H1 (cell line): ENCODE data around the gene AFF2. TPM values are rescaled to one million over a fixed set of nuclear protein-coding genes. Genes with fewer than 3 reads are reported as not detected.

ENCODE experiments used
- CTCF ChIA-PET: fragments of 300-600 bp; sonication (Branson Sonifier 250); formaldehyde crosslinking; loops from one replicate; lab custom pipeline; 2021; ENCODE audit not compliant: partially characterized antibody; lab: Charles Lee
- POLR2A ChIA-PET: fragments of 300-600 bp; sonication (Branson Sonifier 250); formaldehyde crosslinking; loops from one replicate; lab custom pipeline; 2021; ENCODE audit warnings: inconsistent platforms; ENCODE audit not compliant: partially characterized antibody; lab: Charles Lee
- DNase-seq, 2 experiments: peaks; one replicate each; pipeline versions ENCODE4 v3.0.0 to v3.0.0-alpha.2; 2010 to 2022; ENCODE audit warnings: low spot score in 2 of 2, low read depth in 1 of 2, mixed read lengths in 1 of 2
- FAIRE-seq: peaks from 2 replicates; lab custom pipeline; 2011; peaks lifted over from hg19 to GRCh38; lab: Jason Lieb, UNC
- H2AFZ ChIP-seq: 2 replicates; pipeline ENCODE4 v1.8.1; 2012; ENCODE audit warnings: low read length, inconsistent platforms
- H2AK5ac ChIP-seq: 2 replicates; pipeline ENCODE4 v1.6.1; 2013; ENCODE audit warnings: low read depth, low read length
- H2BK120ac ChIP-seq: replicated peaks from 2 replicates; pipeline ENCODE3; 2013; ENCODE audit warnings: low read depth, low read length, inconsistent platforms
- H2BK12ac ChIP-seq: 2 replicates; pipeline ENCODE4 v1.6.1; 2013; ENCODE audit warnings: low read depth, low read length
- H2BK15ac ChIP-seq: 2 replicates; pipeline ENCODE4 v1.6.1; 2013; ENCODE audit warnings: low read length
- H2BK20ac ChIP-seq: 2 replicates; pipeline ENCODE4 v1.6.1; 2013; ENCODE audit warnings: low read length
- H2BK5ac ChIP-seq: 2 replicates; pipeline ENCODE4 v1.6.1; 2013; ENCODE audit warnings: low read depth, low read length
- H3K14ac ChIP-seq: 2 replicates; pipeline ENCODE4 v1.6.1; 2013; ENCODE audit warnings: inconsistent platforms; ENCODE audit not compliant: insufficient read length
- H3K18ac ChIP-seq: 2 replicates; pipeline ENCODE4 v1.6.1; 2013; ENCODE audit warnings: low read length; ENCODE audit errors: extremely low read depth
- H3K23ac ChIP-seq: 2 replicates; pipeline ENCODE4 v1.6.1; 2013; ENCODE audit warnings: inconsistent platforms; ENCODE audit not compliant: insufficient read length
- H3K23me2 ChIP-seq: 2 replicates; pipeline ENCODE4 v1.6.1; 2013; ENCODE audit warnings: low read depth, low read length
- H3K27ac ChIP-seq: 2 replicates; pipeline ENCODE4 v1.6.1; 2011; ENCODE audit warnings: low read depth, low read length, inconsistent platforms
- H3K27me3 ChIP-seq, 4 experiments: replicated peaks in 1 of 4; 1 replicate in 1 of 4; 2 replicates in 3 of 4; pipeline versions ENCODE4 v1.6.1 to v1.8.1; 2011 to 2013; ENCODE audit warnings: low read length in 3 of 4, mild to moderate bottlenecking in 3 of 4, inconsistent platforms in 2 of 4, mixed read lengths in 2 of 4, moderate library complexity in 1 of 4; ENCODE audit not compliant: control insufficient read depth in 3 of 4, insufficient read depth in 3 of 4; ENCODE audit errors: extremely low read depth in 1 of 4
- H3K36me3 ChIP-seq, 4 experiments: 2 replicates each; pipeline versions ENCODE4 v1.6.1 to v1.8.1; 2011 to 2013; ENCODE audit warnings: mild to moderate bottlenecking in 4 of 4, low read length in 3 of 4, moderate library complexity in 2 of 4, control low read depth in 1 of 4, inconsistent platforms in 1 of 4; ENCODE audit not compliant: insufficient read depth in 4 of 4, control insufficient read depth in 2 of 4
- H3K4ac ChIP-seq: replicated peaks from 2 replicates; pipeline ENCODE3; 2013; ENCODE audit warnings: low read length, low read depth, mixed read lengths, inconsistent platforms; ENCODE audit not compliant: insufficient read length
- H3K4me1 ChIP-seq, 4 experiments: replicated peaks in 1 of 4; 1 replicate in 1 of 4; 2 replicates in 3 of 4; pipeline versions ENCODE4 v1.6.1 to v1.8.1; 2011 to 2013; ENCODE audit warnings: low read length in 3 of 4, inconsistent platforms in 2 of 4, mixed read lengths in 1 of 4; ENCODE audit not compliant: insufficient read depth in 4 of 4, control insufficient read depth in 3 of 4
- H3K4me2 ChIP-seq, 2 experiments: 2 replicates each; pipeline versions ENCODE4 v1.6.1 to v1.8.1; 2011 to 2013; ENCODE audit warnings: low read depth in 2 of 2, low read length in 2 of 2, control low read depth in 1 of 2, inconsistent platforms in 1 of 2, mild to moderate bottlenecking in 1 of 2; ENCODE audit not compliant: insufficient read depth in 1 of 2
- H3K4me3 ChIP-seq, 4 experiments: fragments of 200-600, 300-600 bp in 1 of 4; sonication (generic), shearing (Covaris generic), sonication (Bioruptor Twin) in 1 of 4; 2 replicates each; pipeline versions ENCODE4 v1.5.1 to v1.8.1; 2011 to 2016; ENCODE audit warnings: low read length in 4 of 4, low read depth in 3 of 4, control low read depth in 2 of 4, inconsistent platforms in 2 of 4, mild to moderate bottlenecking in 2 of 4, mixed read lengths in 1 of 4, moderate library complexity in 1 of 4; ENCODE audit not compliant: insufficient read depth in 2 of 4; ENCODE audit errors: extremely low read depth in 1 of 4
- H3K56ac ChIP-seq: replicated peaks from 2 replicates; pipeline ENCODE3; 2013; ENCODE audit warnings: low read depth, mild to moderate bottlenecking, mixed read lengths, low read length, inconsistent platforms; ENCODE audit not compliant: insufficient read length
- H3K79me1 ChIP-seq: 2 replicates; pipeline ENCODE4 v1.6.1; 2013; ENCODE audit warnings: low read depth, low read length, control low read depth
- H3K79me2 ChIP-seq, 2 experiments: 2 replicates each; pipeline versions ENCODE4 v1.6.1 to v1.8.1; 2012 to 2013; ENCODE audit warnings: low read length in 2 of 2, mild to moderate bottlenecking in 2 of 2, inconsistent platforms in 1 of 2; ENCODE audit not compliant: insufficient read depth in 2 of 2, control insufficient read depth in 1 of 2
- H3K9ac ChIP-seq, 4 experiments: replicated peaks in 1 of 4; 1 replicate in 1 of 4; 2 replicates in 3 of 4; pipeline versions ENCODE4 v1.6.1 to v1.8.1; 2011 to 2013; ENCODE audit warnings: low read depth in 3 of 4, low read length in 3 of 4, control low read depth in 2 of 4, mild to moderate bottlenecking in 2 of 4, moderate library complexity in 2 of 4, inconsistent platforms in 1 of 4; ENCODE audit errors: extremely low read depth in 1 of 4
- H3K9me3 ChIP-seq, 2 experiments: 2 replicates each; pipeline versions ENCODE4 v1.6.1 to v1.8.1; 2012 to 2013; ENCODE audit warnings: mild to moderate bottlenecking in 2 of 2, moderate library complexity in 2 of 2, control low read depth in 1 of 2, inconsistent platforms in 1 of 2, low read depth in 1 of 2, low read length in 1 of 2, mixed read lengths in 1 of 2; ENCODE audit not compliant: insufficient read depth in 2 of 2
- H4K20me1 ChIP-seq, 2 experiments: replicated peaks in 1 of 2; 2 replicates each; pipeline versions ENCODE3 to v1.8.1; 2011 to 2013; ENCODE audit warnings: inconsistent platforms in 2 of 2, low read length in 2 of 2, mild to moderate bottlenecking in 1 of 2; ENCODE audit not compliant: insufficient read depth in 2 of 2, control insufficient read depth in 1 of 2
- H4K5ac ChIP-seq: 2 replicates; pipeline ENCODE4 v1.6.1; 2013; ENCODE audit warnings: low read length, low read depth, mixed read lengths, inconsistent platforms; ENCODE audit not compliant: insufficient read length
- H4K8ac ChIP-seq: 2 replicates; pipeline ENCODE4 v1.8.0; 2013; ENCODE audit warnings: mild to moderate bottlenecking, moderate library complexity, low read length, inconsistent platforms; ENCODE audit not compliant: insufficient read depth; ENCODE audit errors: extremely low read depth
- H4K91ac ChIP-seq: replicated peaks from 2 replicates; pipeline ENCODE3; 2013; ENCODE audit warnings: low read length, mixed read lengths, inconsistent platforms; ENCODE audit not compliant: insufficient read length
- MAX ChIP-seq: IDR thresholded peaks from 2 replicates; pipeline ENCODE4 v1.6.1; 2012; ENCODE audit warnings: inconsistent platforms
- WGBS, 2 experiments: shearing (Covaris generic) in 1 of 2; methylation state at CpG; one replicate each; pipeline versions ENCODE4 v1.1.6 to v1.1.7; 2013 to 2015; ENCODE audit warnings: low lambda C conversion rate in 2 of 2, mixed read lengths in 2 of 2, inconsistent platforms in 1 of 2, low coverage in 1 of 2, missing lambda C conversion rate in 1 of 2; ENCODE audit not compliant: insufficient replicate concordance in 2 of 2, insufficient coverage in 1 of 2, insufficient read length in 1 of 2; ENCODE audit errors: extremely low coverage in 1 of 2, missing lambda C conversion rate in 1 of 2; 5-methylcytosine and 5-hydroxymethylcytosine counted together
- polyA plus RNA-seq, 7 experiments: library from polyadenylated mRNA; depleted of rRNA in 3 of 7; stranded (reverse) in 5 of 7; unstranded in 2 of 7; fragments of >200 nt in 5 of 7; fragments of 200-250 nt in 2 of 7; gene quantifications; 1 replicate in 5 of 7; 2 replicates in 1 of 7; 4 replicates in 1 of 7; pipeline versions ENCODE4 v1.2.1 to v1.2.3, GENCODE V29; 2011 to 2013; ENCODE audit warnings: missing spikeins in 2 of 7, mixed read lengths in 2 of 7
- total RNA-seq: library from RNA; stranded (reverse); fragmentation: NEBNext Ultra II Directional; extraction: Animal tissue kit (Norgen Biotek cat#: 25700); gene quantifications from 2 replicates; pipeline ENCODE4 v1.2.1, GENCODE V29; 2021

Gene AFF2
- total and polyA plus RNA-seq, 2 of the 8 experiments (the other 6 are each of a cell fraction or from before 2014, with no cell fraction given): 2.0 to 7.3 TPM

GRCh38 chrX:148537556-148538182 lies 37.3 kb downstream of the AFF2 start:
- H3K4me1 ChIP-seq: no peaks in the 10 kb centered on the region; a peak in 2 of 7 replicates
- no peak overlapping the region for H3K18ac ChIP-seq
- WGBS, 2 experiments: 76% methylated on average over 12 of the region's 15 CpGs; no CpG with 5 or more reads in 1 of the 2 experiments
- H3K79me2 ChIP-seq: no peaks in the 10 kb centered on the region
- H3K4me3 ChIP-seq: no peak overlapping the region
- DNase-seq (no peak), FAIRE-seq (peak; percentile 78)
- no peaks in the 10 kb centered on the region for H3K9me3 ChIP-seq
- H3K14ac ChIP-seq: no peak overlapping the region
- no peak overlapping the region for H4K8ac ChIP-seq
- no peak overlapping the region for H2BK15ac ChIP-seq
- no peaks in the 10 kb centered on the region for H3K36me3 ChIP-seq
- H3K23ac ChIP-seq: no peak overlapping the region
- no peak overlapping the region for H4K5ac ChIP-seq
- no peak overlapping the region for H2BK5ac ChIP-seq
- ChIA-PET POLR2A (no interaction called here), CTCF (interaction anchor here (3.0 kb wide), 1 partner anchor 14 kb away, joined by 12 read pairs; no protein-coding TSS in a partner anchor)
- no peaks in the 10 kb centered on the region; a peak in 1 of 7 replicates for H3K27me3 ChIP-seq
- no peak overlapping the region for H3K56ac ChIP-seq
- no peak overlapping the region for H3K4me2 ChIP-seq
- H2AFZ ChIP-seq: no peak overlapping the region
- H4K20me1 ChIP-seq: no peaks in the 10 kb centered on the region
- no peak overlapping the region for H3K4ac ChIP-seq
- H3K23me2 ChIP-seq: no peaks in the 10 kb centered on the region
- H2BK120ac ChIP-seq: no peak overlapping the region
- no peak overlapping the region for H2AK5ac ChIP-seq
- no peak overlapping the region for H2BK12ac ChIP-seq
- no peak overlapping the region for H4K91ac ChIP-seq
- H3K27ac ChIP-seq: no peak overlapping the region
- H2BK20ac ChIP-seq: no peak overlapping the region
- no peak overlapping the region for H3K9ac ChIP-seq
- no peaks in the 10 kb centered on the region for H3K79me1 ChIP-seq
- no peak for TF ChIP-seq MAX
